Activated CD4-positive, CD25-positive, alpha-beta regulatory T cell treated with anti-CD3 and anti-CD28 coated beads, Interleukin-2, amount 50 U/mL, for 24 hours (primary cell): ENCODE measurements around the gene ZNF697.
"Not testable (repeated sequence)": the region's sequence is repeated elsewhere in the genome, so short reads cannot be mapped to it uniquely, and the experiment has no call there.

Experiments used
- ATAC-seq, 2 donors: fragments of 150-1000 bp; cut with Tn5 transposase; one replicate each; pipeline ENCODE4 v1.10.0; 2021; ENCODE audit warnings: mild to moderate bottlenecking in 1 of 2, moderate library complexity in 1 of 2

The ZNF697 gene

GRCh38 chr1:119595606-119596005 is 52.5 kb downstream of the ZNF697 start:
- ATAC-seq: no peak

GRCh38 chr1:119595168-119595567 is 52.9 kb downstream of the ZNF697 start:
- no peak for ATAC-seq

GRCh38 chr1:119594376-119594775 is 53.7 kb downstream of the ZNF697 start:
- no peak for ATAC-seq

- ATAC-seq: no peak
Observed at GRCh38 chr1:119593805-119594204, 54.3 kb downstream of the ZNF697 start.

- no peak for ATAC-seq
Observed at GRCh38 chr1:119590393-119590792, 57.7 kb downstream of the ZNF697 start.

- ATAC-seq: no peak
Observed at GRCh38 chr1:119588621-119589020, 59.4 kb downstream of the ZNF697 start.

GRCh38 chr1:119587341-119587740 is 60.7 kb downstream of the ZNF697 start:
- no peak for ATAC-seq

- ATAC-seq: not testable (repeated sequence)
Observed at GRCh38 chr1:119585801-119586200, 62.3 kb downstream of the ZNF697 start.

- no peak for ATAC-seq
Observed at GRCh38 chr1:119582801-119583200, 65.3 kb downstream of the ZNF697 start.

GRCh38 chr1:119581076-119581475 is 67.0 kb downstream of the ZNF697 start:
- ATAC-seq: not testable (repeated sequence)

- ATAC-seq: no peak
Observed at GRCh38 chr1:119573886-119574285, 74.2 kb downstream of the ZNF697 start.

- not testable (repeated sequence) for ATAC-seq
Observed at GRCh38 chr1:119569930-119570622, 78.0 kb downstream of the ZNF697 start.
